Measurements from ENCODE around the gene CARHSP1.

Gene CARHSP1

DNA sequence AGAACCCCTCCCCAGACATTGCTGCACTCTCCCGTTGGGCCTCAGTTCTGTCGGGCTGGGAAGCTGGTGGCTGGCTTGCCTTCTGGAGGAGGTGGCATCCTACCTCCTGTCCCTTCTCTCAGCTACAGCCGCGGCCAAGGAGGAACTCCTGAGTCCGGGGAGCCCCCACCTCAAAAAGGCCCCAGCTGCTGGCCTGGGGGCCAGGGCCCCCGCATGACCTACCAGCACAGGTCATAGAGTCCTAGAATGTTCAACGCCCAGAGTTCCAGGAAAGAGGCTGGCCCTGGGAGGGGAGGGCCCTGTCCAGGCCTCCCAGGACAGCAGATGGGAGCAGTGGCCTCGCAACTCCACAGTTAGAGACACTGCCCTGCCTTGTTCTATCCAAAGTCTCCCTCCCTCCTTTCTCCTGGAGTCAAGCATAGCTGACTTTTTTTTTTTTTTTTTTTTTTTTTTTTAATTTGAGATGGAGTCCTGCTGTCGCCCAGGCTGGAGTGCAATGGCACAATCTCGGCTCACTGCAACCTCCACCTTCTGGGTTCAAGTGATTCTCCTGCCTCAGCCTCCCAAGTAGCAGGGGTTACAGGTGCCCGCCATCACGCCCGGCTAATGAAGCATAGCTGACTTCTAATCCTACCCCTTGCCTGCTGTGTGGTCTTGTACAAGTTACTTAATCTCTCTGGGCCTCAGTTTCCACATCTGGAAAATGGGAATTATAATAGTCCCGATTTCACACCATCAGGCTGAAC lies 7.1 kb downstream of the CARHSP1 start:
- Histone ChIP-seq H3K4me1 (ENCODE audit: control insufficient read depth, insufficient read depth, low read length) (peaks cover 53% of the 10 kb centered on the region), H3K27ac (ENCODE audit: low read depth, low read length) (peak overlapping the region; percentile 2), H3K9me3 (ENCODE audit: control insufficient read depth, insufficient read depth, low read length) (no peaks in the 10 kb centered on the region), H3K4me3 (ENCODE audit: low read depth, low read length) (no peak overlapping the region), H3K9ac (ENCODE audit: low read depth, low read length) (no peak overlapping the region), H3K27me3 (ENCODE audit: control insufficient read depth, insufficient read depth, low read length) (no peaks in the 10 kb centered on the region), H3K36me3 (ENCODE audit: control insufficient read depth, insufficient read depth, low read length) (peaks cover 38% of the 10 kb centered on the region)

GRCh38 chr16:8859913-8860881 lies 8.6 kb downstream of the CARHSP1 start:
- Histone ChIP-seq H3K36me3 (ENCODE audit: control insufficient read depth, insufficient read depth, low read length) (peaks cover 53% of the 10 kb centered on the region), H3K9ac (ENCODE audit: low read depth, low read length) (no peak overlapping the region), H3K9me3 (ENCODE audit: control insufficient read depth, insufficient read depth, low read length) (no peaks in the 10 kb centered on the region), H3K27ac (ENCODE audit: low read depth, low read length) (no peak overlapping the region), H3K27me3 (ENCODE audit: control insufficient read depth, insufficient read depth, low read length) (no peaks in the 10 kb centered on the region), H3K4me1 (ENCODE audit: control insufficient read depth, insufficient read depth, low read length) (peaks cover 41% of the 10 kb centered on the region), H3K4me3 (ENCODE audit: low read depth, low read length) (no peak overlapping the region)

- Histone ChIP-seq H3K4me1 (ENCODE audit: control insufficient read depth, insufficient read depth, low read length) (peaks cover 31% of the 10 kb centered on the region), H3K9me3 (ENCODE audit: control insufficient read depth, insufficient read depth, low read length) (no peaks in the 10 kb centered on the region), H3K27me3 (ENCODE audit: control insufficient read depth, insufficient read depth, low read length) (no peaks in the 10 kb centered on the region), H3K4me3 (ENCODE audit: low read depth, low read length) (no peak overlapping the region), H3K27ac (ENCODE audit: low read depth, low read length) (no peak overlapping the region), H3K9ac (ENCODE audit: low read depth, low read length) (no peak overlapping the region), H3K36me3 (ENCODE audit: control insufficient read depth, insufficient read depth, low read length) (peaks cover 63% of the 10 kb centered on the region)
These were observed 9.6 kb downstream of the CARHSP1 start for GRCh38 chr16:8858994-8859912.

DNA sequence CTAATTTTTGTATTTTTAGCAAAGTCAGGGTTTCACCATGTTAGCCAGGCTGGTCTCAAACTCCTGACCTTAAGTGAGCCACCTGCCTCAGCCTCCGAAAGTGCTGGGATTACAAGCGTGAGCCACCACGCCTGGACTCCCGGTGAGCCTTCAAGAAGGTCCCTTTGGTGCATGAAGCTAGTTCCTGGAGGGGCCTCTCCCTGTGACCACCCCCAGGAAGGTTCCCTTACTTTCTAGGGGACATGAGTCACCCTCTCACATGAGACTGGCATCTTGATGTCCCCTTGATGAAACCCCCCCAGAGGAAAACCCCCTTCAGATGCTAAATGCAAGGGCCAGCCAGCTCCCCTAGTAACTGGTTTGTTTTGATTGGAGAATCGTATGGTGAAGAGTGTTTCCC lies 12.8 kb downstream of the CARHSP1 start:
- 0 out of 2 replicates have a peak, but pooled peaks cover 9% of the 10 kb centered on the region for H3K4me1 ChIP-seq (ENCODE audit: control insufficient read depth, insufficient read depth, low read length)
- H3K27me3 ChIP-seq (ENCODE audit: control insufficient read depth, insufficient read depth, low read length), result no peaks in the 10 kb centered on the region
- H3K27ac ChIP-seq (ENCODE audit: low read depth, low read length), result no peak overlapping the region
- no peaks in the 10 kb centered on the region for H3K9me3 ChIP-seq (ENCODE audit: control insufficient read depth, insufficient read depth, low read length)
- H3K4me3 ChIP-seq (ENCODE audit: low read depth, low read length), result no peak overlapping the region
- no peak overlapping the region for H3K9ac ChIP-seq (ENCODE audit: low read depth, low read length)
- peaks cover 82% of the 10 kb centered on the region for H3K36me3 ChIP-seq (ENCODE audit: control insufficient read depth, insufficient read depth, low read length)

GRCh38 chr16:8855051-8855786 lies 13.6 kb downstream of the CARHSP1 start:
- no peak overlapping the region for H3K27ac ChIP-seq (ENCODE audit: low read depth, low read length)
- H3K9me3 ChIP-seq (ENCODE audit: control insufficient read depth, insufficient read depth, low read length), result no peaks in the 10 kb centered on the region
- no peak overlapping the region for H3K9ac ChIP-seq (ENCODE audit: low read depth, low read length)
- H3K4me1 ChIP-seq (ENCODE audit: control insufficient read depth, insufficient read depth, low read length), result 0 out of 2 replicates have a peak, but pooled peaks cover 9% of the 10 kb centered on the region
- no peak overlapping the region for H3K4me3 ChIP-seq (ENCODE audit: low read depth, low read length)
- no peaks in the 10 kb centered on the region for H3K27me3 ChIP-seq (ENCODE audit: control insufficient read depth, insufficient read depth, low read length)
- H3K36me3 ChIP-seq (ENCODE audit: control insufficient read depth, insufficient read depth, low read length), result peaks cover 84% of the 10 kb centered on the region

GRCh38 chr16:8854298-8854948 lies 14.4 kb downstream of the CARHSP1 start:
- Histone ChIP-seq H3K27me3 (ENCODE audit: control insufficient read depth, insufficient read depth, low read length) (no peaks in the 10 kb centered on the region), H3K4me1 (ENCODE audit: control insufficient read depth, insufficient read depth, low read length) (0 out of 2 replicates have a peak, but pooled peaks cover 4% of the 10 kb centered on the region), H3K36me3 (ENCODE audit: control insufficient read depth, insufficient read depth, low read length) (peaks cover 87% of the 10 kb centered on the region), H3K27ac (ENCODE audit: low read depth, low read length) (peak overlapping the region; percentile 23), H3K9ac (ENCODE audit: low read depth, low read length) (no peak overlapping the region), H3K4me3 (ENCODE audit: low read depth, low read length) (no peak overlapping the region), H3K9me3 (ENCODE audit: control insufficient read depth, insufficient read depth, low read length) (no peaks in the 10 kb centered on the region)

- no peaks in the 10 kb centered on the region for H3K27me3 ChIP-seq (ENCODE audit: control insufficient read depth, insufficient read depth, low read length)
- peaks cover 7% of the 10 kb centered on the region; the same call in 1 of the 2 replicates for H3K4me1 ChIP-seq (ENCODE audit: control insufficient read depth, insufficient read depth, low read length)
- H3K9ac ChIP-seq (ENCODE audit: low read depth, low read length), result no peak overlapping the region
- peaks cover 87% of the 10 kb centered on the region for H3K36me3 ChIP-seq (ENCODE audit: control insufficient read depth, insufficient read depth, low read length)
- H3K4me3 ChIP-seq (ENCODE audit: low read depth, low read length), result no peak overlapping the region
- no peaks in the 10 kb centered on the region for H3K9me3 ChIP-seq (ENCODE audit: control insufficient read depth, insufficient read depth, low read length)
- no peak overlapping the region for H3K27ac ChIP-seq (ENCODE audit: low read depth, low read length)
These were observed 15.2 kb downstream of the CARHSP1 start for GRCh38 chr16:8853611-8854010.

DNA sequence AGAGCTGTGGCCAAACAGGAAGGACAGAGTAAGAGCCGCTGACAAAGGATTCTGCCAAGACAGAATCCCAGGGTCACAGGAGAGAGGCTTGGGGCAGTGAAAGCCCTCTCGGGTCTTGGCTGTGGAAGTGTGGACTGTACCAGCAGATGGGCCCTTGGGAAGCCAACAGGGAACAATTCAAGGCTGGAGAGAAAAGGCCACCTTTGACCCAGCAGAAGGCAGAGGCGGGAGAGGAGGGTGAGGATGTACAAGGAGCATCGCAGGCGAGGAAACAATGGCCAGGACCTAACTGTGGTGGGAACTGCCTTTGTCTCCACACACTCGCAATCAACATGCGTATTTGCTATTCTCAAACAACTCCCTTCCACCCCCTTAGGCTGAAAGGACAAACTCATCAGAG lies 15.7 kb downstream of the CARHSP1 start:
- peak overlapping the region; percentile 27 for H3K27ac ChIP-seq (ENCODE audit: low read depth, low read length)
- H3K9me3 ChIP-seq (ENCODE audit: control insufficient read depth, insufficient read depth, low read length), result no peaks in the 10 kb centered on the region
- H3K4me3 ChIP-seq (ENCODE audit: low read depth, low read length), result no peak overlapping the region
- H3K9ac ChIP-seq (ENCODE audit: low read depth, low read length), result no peak overlapping the region
- H3K36me3 ChIP-seq (ENCODE audit: control insufficient read depth, insufficient read depth, low read length), result peaks cover 87% of the 10 kb centered on the region
- no peaks in the 10 kb centered on the region for H3K27me3 ChIP-seq (ENCODE audit: control insufficient read depth, insufficient read depth, low read length)
- H3K4me1 ChIP-seq (ENCODE audit: control insufficient read depth, insufficient read depth, low read length), result peaks cover 7% of the 10 kb centered on the region; the same call in 1 of the 2 replicates

DNA sequence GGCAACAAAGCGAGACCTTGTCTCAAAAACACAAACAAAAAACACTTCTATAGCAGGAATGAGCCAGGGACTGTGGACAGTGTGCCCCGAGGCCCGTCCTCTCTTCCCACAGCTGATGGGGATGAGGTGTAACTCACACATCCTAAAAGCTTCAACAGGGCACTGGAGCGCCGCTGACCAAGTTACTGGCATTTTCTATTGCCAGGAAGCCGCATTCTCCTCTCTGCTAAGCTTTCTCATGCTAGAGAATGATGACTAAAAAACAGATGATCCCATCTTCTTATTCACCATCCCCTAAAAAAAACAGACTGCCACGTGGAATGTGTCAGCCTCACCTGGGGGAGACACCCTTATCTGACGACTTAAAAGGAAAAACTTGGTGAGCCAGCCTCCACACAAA lies 16.3 kb downstream of the CARHSP1 start:
- Histone ChIP-seq H3K9ac (ENCODE audit: low read depth, low read length) (no peak overlapping the region), H3K4me1 (ENCODE audit: control insufficient read depth, insufficient read depth, low read length) (peaks cover 7% of the 10 kb centered on the region; the same call in 1 of the 2 replicates), H3K36me3 (ENCODE audit: control insufficient read depth, insufficient read depth, low read length) (peaks cover 89% of the 10 kb centered on the region), H3K9me3 (ENCODE audit: control insufficient read depth, insufficient read depth, low read length) (no peaks in the 10 kb centered on the region), H3K4me3 (ENCODE audit: low read depth, low read length) (no peak overlapping the region), H3K27ac (ENCODE audit: low read depth, low read length) (peak overlapping the region; percentile 27), H3K27me3 (ENCODE audit: control insufficient read depth, insufficient read depth, low read length) (no peaks in the 10 kb centered on the region)
